ENCODE measurements around the gene SNX27. TPM values are rescaled to one million over a fixed set of nuclear protein-coding genes. Genes with fewer than 3 reads are reported as not detected.

Gene SNX27
- total RNA-seq, 6 experiments from 2014 or later = 14.9 to 21.4 (median 16.9) TPM

GRCh38 chr1:151635479-151636072 lies 23.7 kb downstream of the SNX27 start:
- peaks cover 0 to 24% (median 4%) of the 10 kb centered on the region in 4 donors for H3K4me1 ChIP-seq
- H3K36me3 ChIP-seq = no peaks in the 10 kb centered on the region
- no peak for ATAC-seq
- intact Hi-C loops (cut with DNase I) = no loop called here
- no peak overlapping the region for H3K27ac ChIP-seq
- H3K27me3 ChIP-seq = no peaks in the 10 kb centered on the region
- H3K9me3 ChIP-seq = no peaks in the 10 kb centered on the region
- no peak for TF ChIP-seq POLR2A (IDR thresholded peaks at IDR 0.05)
- no peak for TF ChIP-seq CTCF (IDR thresholded peaks at IDR 0.05)
- 67% methylated on average over 2 of the region's 2 CpGs for WGBS (ENCODE audit: insufficient coverage, low coverage, low lambda C conversion rate, missing lambda C conversion rate)
- DNase-seq = no peak
- no peak overlapping the region for H3K4me3 ChIP-seq

GRCh38 chr1:151638074-151638775 lies 26.4 kb downstream of the SNX27 start:
- Histone ChIP-seq H3K4me1 (peaks cover 0 to 24% (median 4%) of the 10 kb centered on the region in 4 donors), H3K9me3 (no peaks in the 10 kb centered on the region), H3K27me3 (no peaks in the 10 kb centered on the region), H3K36me3 (no peaks in the 10 kb centered on the region), H3K27ac (no peak overlapping the region), H3K4me3 (no peak overlapping the region)
- WGBS (ENCODE audit: insufficient coverage, low coverage, low lambda C conversion rate, missing lambda C conversion rate) = 51% methylated on average over 2 of the region's 2 CpGs
- peak in 3 of 4 donors; percentile 28 to 53 (median 39) for ATAC-seq
- no peak for TF ChIP-seq POLR2A (IDR thresholded peaks at IDR 0.05)
- TF ChIP-seq CTCF (IDR thresholded peaks at IDR 0.05) = no peak
- no peak for DNase-seq
- intact Hi-C loops (cut with DNase I) = no loop called here

GRCh38 chr1:151638812-151639211 lies 27.0 kb downstream of the SNX27 start:
- peaks cover 0 to 24% (median 4%) of the 10 kb centered on the region in 4 donors for H3K4me1 ChIP-seq
- ATAC-seq (peak in 2 of 4 donors; percentile 17 to 34), DNase-seq (no peak)
- no peaks in the 10 kb centered on the region for H3K36me3 ChIP-seq
- H3K4me3 ChIP-seq = peak overlapping the region in 1 of 3 donors; percentile 2
- H3K27me3 ChIP-seq = no peaks in the 10 kb centered on the region
- TF ChIP-seq CTCF (IDR thresholded peaks at IDR 0.05) = no peak
- TF ChIP-seq POLR2A (IDR thresholded peaks at IDR 0.05) = no peak
- no peaks in the 10 kb centered on the region for H3K9me3 ChIP-seq
- intact Hi-C loops (cut with DNase I) = no loop called here
- H3K27ac ChIP-seq = no peak overlapping the region
- 20% methylated on average over 8 of the region's 9 CpGs for WGBS (ENCODE audit: insufficient coverage, low coverage, low lambda C conversion rate, missing lambda C conversion rate)

- Histone ChIP-seq H3K27me3 (no peaks in the 10 kb centered on the region), H3K4me3 (peak overlapping the region in 1 of 3 donors; percentile 2), H3K4me1 (peaks cover 0 to 24% (median 4%) of the 10 kb centered on the region in 4 donors), H3K36me3 (no peaks in the 10 kb centered on the region), H3K27ac (no peak overlapping the region), H3K9me3 (no peaks in the 10 kb centered on the region)
- 4% methylated on average over 2 of the region's 2 CpGs for WGBS (ENCODE audit: insufficient coverage, low coverage, low lambda C conversion rate, missing lambda C conversion rate)
- peak; percentile 63 to 86 (median 69) for ATAC-seq
- TF ChIP-seq POLR2A (IDR thresholded peaks at IDR 0.05) = no peak
- TF ChIP-seq CTCF (IDR thresholded peaks at IDR 0.05) = no peak
- no peak for DNase-seq
- intact Hi-C loops (cut with DNase I) = no loop called here
Observed at GRCh38 chr1:151639466-151639865, 27.6 kb downstream of the SNX27 start.

Data from right lobe of liver (tissue), 6 donors.